Ovary (tissue), 3 donors: ENCODE measurements around the gene UGT1A5.

Source experiments
- CTCF ChIP-seq, 3 donors: fragments of 450-650 bp in 2 of 3; fragments of 200-600 bp in 1 of 3; IDR thresholded peaks; one replicate each; pipeline versions ENCODE4 v1.5.1 to v1.8.0; 2016 to 2022; ENCODE audit warnings: antibody characterized with exemption in 3 of 3, mild to moderate bottlenecking in 1 of 3
- EP300 ChIP-seq: sonication (generic); formaldehyde crosslinking; IDR thresholded peaks from one replicate; pipeline ENCODE4 v1.6.1; 2017; ENCODE audit warnings: antibody characterized with exemption
- POLR2A ChIP-seq: fragments of 450-650 bp; IDR thresholded peaks from one replicate; pipeline ENCODE4 v1.6.1; 2017; ENCODE audit warnings: antibody characterized with exemption, mild to moderate bottlenecking, moderate library complexity
- donor health status: DM: no; HTN: no; CAD: no.

- no peak for TF ChIP-seq CTCF (IDR thresholded peaks at IDR 0.05)
- TF ChIP-seq POLR2A, result no peak
- no peak for TF ChIP-seq EP300
Measured at GRCh38 chr2:233707940-233708644, 4.6 kb upstream of the UGT1A5 start.
